NCI-H82 treated with DMSO at 0.1 percent for 48 hours (cell line): ENCODE results near the gene DCTN5.
"Not testable (repeated sequence)": the region's sequence is repeated elsewhere in the genome, so short reads cannot be mapped to it uniquely, and the experiment has no call there.

Experiments
- DNase-seq: peaks from one replicate; lab custom pipeline; 2025; ENCODE audit not compliant: unreplicated experiment; lab: John Stamatoyannopoulos, UW

DCTN5 gene

GRCh38 chr16:23640931-23641765 lies at the start of gene DCTN5, which contains the start of gene PALB2:
DCTN5 (plus strand) TSS chr16:23641466; CDS start chr16:23641543, 77 bp downstream.
PALB2 (minus strand) TSS chr16:23641310; CDS start chr16:23641157, 153 bp downstream.
- DNase-seq, result peak; percentile 83

- no peak for DNase-seq
These were observed 47.1 kb upstream of the DCTN5 start for GRCh38 chr16:23594186-23594585.

GRCh38 chr16:23595246-23595950 lies 45.9 kb upstream of the DCTN5 start:
- no peak for DNase-seq

GRCh38 chr16:23595951-23596720 lies 45.1 kb upstream of the DCTN5 start, which contains the start of gene NDUFAB1:
NDUFAB1 (minus strand) TSS chr16:23596316; CDS start chr16:23596290, 26 bp downstream.
- DNase-seq, result peak; percentile 53

- peak; percentile 58 for DNase-seq
These were observed 44.1 kb upstream of the DCTN5 start for GRCh38 chr16:23597003-23597756.

- DNase-seq, result no peak
These were observed 33.5 kb upstream of the DCTN5 start for GRCh38 chr16:23607726-23608125.

GRCh38 chr16:23608194-23608593 lies 33.1 kb upstream of the DCTN5 start:
- DNase-seq, result no peak

- no peak for DNase-seq
These were observed 31.3 kb upstream of the DCTN5 start for GRCh38 chr16:23609929-23610328.

GRCh38 chr16:23610905-23611304 lies 30.4 kb upstream of the DCTN5 start:
- DNase-seq, result not testable (repeated sequence)

- no peak for DNase-seq
These were observed 29.3 kb upstream of the DCTN5 start for GRCh38 chr16:23611936-23612335.

- no peak for DNase-seq
These were observed 25.5 kb upstream of the DCTN5 start for GRCh38 chr16:23615805-23616204.

GRCh38 chr16:23624092-23624491 lies 17.2 kb upstream of the DCTN5 start:
- no peak for DNase-seq

- DNase-seq, result no peak
These were observed 11.8 kb upstream of the DCTN5 start for GRCh38 chr16:23629516-23629915.

- not testable (repeated sequence) for DNase-seq
These were observed 9.4 kb upstream of the DCTN5 start for GRCh38 chr16:23631874-23632273.

GRCh38 chr16:23634461-23635036 lies 6.7 kb upstream of the DCTN5 start:
- no peak for DNase-seq

GRCh38 chr16:23635958-23636357 lies 5.3 kb upstream of the DCTN5 start:
- DNase-seq, result no peak

GRCh38 chr16:23640615-23640930 lies 693 bp upstream of the DCTN5 start:
- DNase-seq, result peak; percentile 22

- no peak for DNase-seq
These were observed 1.0 kb downstream of the DCTN5 start for GRCh38 chr16:23642246-23642774.

GRCh38 chr16:23650674-23651416 lies 9.6 kb downstream of the DCTN5 start:
- no peak for DNase-seq
